ENCODE data around the gene TEAD2. TPM values are rescaled to one million over a fixed set of nuclear protein-coding genes. Genes with fewer than 3 reads are reported as not detected.

Gene TEAD2
- 10 to 100 TPM; 41.3 to 48.8 TPM for total RNA-seq
- polyA plus RNA-seq: 10 to 100 TPM; 17.7 to 43.3 TPM
- long read RNA-seq, donor 1, partial matches to known transcripts: 20 of 30 reads
- long read RNA-seq, donor 1, other reads (novel, unspliced or antisense): 10 of 30 reads
- long read RNA-seq, donor 2, partial matches to known transcripts: 14 of 34 reads
- long read RNA-seq, donor 2, other reads (novel, unspliced or antisense): 17 of 34 reads

GRCh38 chr19:49362048-49362928 is at the start of gene TEAD2:
TSS of gene TEAD2 (minus strand) at chr19:49362416. CDS start at chr19:49360075, 2,341 bp downstream.
- Histone ChIP-seq H3K4me3 (ENCODE audit: low read length in 2 of 2) (peak within 1 kb of the TSS; percentile 8 to 74), H3K27ac (ENCODE audit: low read depth in 1 of 2, low read length in 2 of 2) (peak within 1 kb of the TSS in 1 of 2 donors; percentile 52), H3K27me3 (ENCODE audit: control insufficient read depth in 1 of 2, insufficient read depth in 2 of 2, low read length in 1 of 2) (no peaks in the 10 kb centered on the region), H3K9me3 (ENCODE audit: control insufficient read depth, low read length) (no peaks in the 10 kb centered on the region), H3K36me3 (ENCODE audit: control insufficient read depth in 1 of 2, insufficient read depth in 2 of 2, low read length in 1 of 2) (no peaks in the 10 kb centered on the region), H3K4me1 (ENCODE audit: control insufficient read depth in 1 of 2, insufficient read depth in 2 of 2, low read length in 2 of 2) (no peaks in the 10 kb centered on the region)
- WGBS, 2 donors: 0 to 1% methylated on average over 50 to 52 of the region's 52 CpGs
- DNase-seq: peak; percentile 84 to 93
- intact Hi-C loops (cut with DNase I): loop anchor here in 1 of 2 donors (2.0 kb wide), 1 partner anchor 89 kb away; the partner anchor contains the start of gene PIH1D1
- ATAC-seq (ENCODE audit: low FRiP score): peak; percentile 81

DNA sequence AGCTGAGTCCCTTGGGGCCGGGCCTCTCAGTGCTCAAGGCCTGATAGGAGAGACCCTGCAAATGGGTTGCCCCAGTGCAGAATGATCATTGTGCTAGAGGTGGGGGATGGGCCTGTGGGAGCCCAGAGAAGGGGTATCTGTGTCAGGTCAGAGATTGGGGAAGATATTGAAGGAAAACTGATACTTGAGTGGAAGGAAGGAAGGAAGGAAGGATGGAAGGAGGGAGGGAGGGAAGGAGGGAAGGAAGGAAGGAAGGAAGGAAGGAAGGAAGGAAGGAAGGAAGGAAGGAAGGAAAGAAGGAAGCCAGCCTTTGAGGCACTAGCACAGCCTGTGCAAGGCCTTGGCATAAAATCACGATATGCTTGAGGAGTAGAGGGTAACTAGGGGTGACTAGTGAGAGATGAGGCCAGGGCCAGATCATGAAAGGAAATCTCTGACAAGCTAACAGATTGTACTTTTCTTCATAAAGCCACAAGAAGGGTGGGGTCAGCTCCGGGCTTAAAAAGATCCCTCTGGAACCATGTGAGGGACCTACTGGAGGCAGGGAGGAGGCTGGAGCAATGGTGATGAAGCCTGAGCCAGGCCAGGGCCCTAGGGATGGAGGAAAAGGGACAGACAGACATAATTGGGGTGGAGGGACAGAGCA is 49.6 kb upstream of the TEAD2 start:
- no peak for DNase-seq
- H3K4me3 ChIP-seq (ENCODE audit: low read length in 2 of 2): no peak overlapping the region
- no peaks in the 10 kb centered on the region for H3K27me3 ChIP-seq (ENCODE audit: control insufficient read depth in 1 of 2, insufficient read depth in 2 of 2, low read length in 1 of 2)
- H3K9me3 ChIP-seq (ENCODE audit: control insufficient read depth, low read length): no peaks in the 10 kb centered on the region
- ATAC-seq (ENCODE audit: low FRiP score): no peak
- 80 to 84% methylated on average over 3 of the region's 3 CpGs for WGBS, 2 donors
- no peaks in the 10 kb centered on the region for H3K36me3 ChIP-seq (ENCODE audit: control insufficient read depth in 1 of 2, insufficient read depth in 2 of 2, low read length in 1 of 2)
- no peak overlapping the region for H3K27ac ChIP-seq (ENCODE audit: low read depth in 1 of 2, low read length in 2 of 2)
- intact Hi-C loops (cut with DNase I): no loop called here
- no peaks in the 10 kb centered on the region for H3K4me1 ChIP-seq (ENCODE audit: control insufficient read depth in 1 of 2, insufficient read depth in 2 of 2, low read length in 2 of 2)

- ATAC-seq (ENCODE audit: low FRiP score): no peak
Observed at GRCh38 chr19:49409441-49410029, 47.3 kb upstream of the TEAD2 start.

GRCh38 chr19:49408816-49409440 is 46.7 kb upstream of the TEAD2 start:
- Histone ChIP-seq H3K27me3 (ENCODE audit: control insufficient read depth in 1 of 2, insufficient read depth in 2 of 2, low read length in 1 of 2) (no peaks in the 10 kb centered on the region), H3K36me3 (ENCODE audit: control insufficient read depth in 1 of 2, insufficient read depth in 2 of 2, low read length in 1 of 2) (no peaks in the 10 kb centered on the region), H3K27ac (ENCODE audit: low read depth in 1 of 2, low read length in 2 of 2) (no peak overlapping the region), H3K9me3 (ENCODE audit: control insufficient read depth, low read length) (no peaks in the 10 kb centered on the region), H3K4me1 (ENCODE audit: control insufficient read depth in 1 of 2, insufficient read depth in 2 of 2, low read length in 2 of 2) (no peaks in the 10 kb centered on the region), H3K4me3 (ENCODE audit: low read length in 2 of 2) (no peak overlapping the region)
- DNase-seq: no peak
- 76 to 82% methylated on average over 8 of the region's 8 CpGs for WGBS, 2 donors
- intact Hi-C loops (cut with DNase I): no loop called here
- peak; percentile 17 for ATAC-seq (ENCODE audit: low FRiP score)

More at GRCh38 chr19:49409441-49410029, 47.3 kb upstream of the TEAD2 start:
- H3K36me3 ChIP-seq (ENCODE audit: control insufficient read depth in 1 of 2, insufficient read depth in 2 of 2, low read length in 1 of 2): no peaks in the 10 kb centered on the region
- H3K4me1 ChIP-seq (ENCODE audit: control insufficient read depth in 1 of 2, insufficient read depth in 2 of 2, low read length in 2 of 2): no peaks in the 10 kb centered on the region
- H3K9me3 ChIP-seq (ENCODE audit: control insufficient read depth, low read length): no peaks in the 10 kb centered on the region
- no peaks in the 10 kb centered on the region for H3K27me3 ChIP-seq (ENCODE audit: control insufficient read depth in 1 of 2, insufficient read depth in 2 of 2, low read length in 1 of 2)
- no peak for DNase-seq
- intact Hi-C loops (cut with DNase I): no loop called here
- no peak overlapping the region for H3K4me3 ChIP-seq (ENCODE audit: low read length in 2 of 2)
- no peak overlapping the region for H3K27ac ChIP-seq (ENCODE audit: low read depth in 1 of 2, low read length in 2 of 2)
- 79 to 84% methylated on average over 5 of the region's 5 CpGs for WGBS, 2 donors

DNA sequence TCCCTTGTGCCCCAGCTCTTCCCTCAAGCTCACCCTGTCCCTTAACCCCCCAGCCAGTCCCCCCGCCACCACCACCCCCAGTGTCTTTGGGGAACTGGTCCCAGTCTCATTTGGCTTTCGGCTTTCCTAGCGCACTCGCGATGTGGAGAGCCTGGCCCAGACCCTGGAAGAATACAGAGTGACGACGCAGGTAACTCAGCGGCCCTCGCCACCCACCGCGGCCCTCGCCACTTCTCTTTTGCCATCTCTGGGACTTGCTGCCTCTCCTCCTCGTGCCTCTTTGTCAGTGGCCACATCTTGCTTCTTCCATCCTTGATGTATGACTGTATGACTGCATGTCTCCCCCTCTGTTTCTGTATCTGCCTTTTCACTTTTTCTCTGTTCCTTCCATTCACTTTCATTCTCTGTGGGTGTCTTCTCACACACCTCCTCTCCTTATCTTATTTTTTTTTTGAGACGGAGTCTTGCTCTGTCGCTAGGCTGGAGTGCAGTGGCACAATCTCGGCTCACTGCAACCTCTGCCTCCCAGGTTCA is 45.3 kb upstream of the TEAD2 start:
- Histone ChIP-seq H3K9me3 (ENCODE audit: control insufficient read depth, low read length) (no peaks in the 10 kb centered on the region), H3K4me3 (ENCODE audit: low read length in 2 of 2) (no peak overlapping the region), H3K4me1 (ENCODE audit: control insufficient read depth in 1 of 2, insufficient read depth in 2 of 2, low read length in 2 of 2) (no peaks in the 10 kb centered on the region), H3K27ac (ENCODE audit: low read depth in 1 of 2, low read length in 2 of 2) (no peak overlapping the region), H3K36me3 (ENCODE audit: control insufficient read depth in 1 of 2, insufficient read depth in 2 of 2, low read length in 1 of 2) (no peaks in the 10 kb centered on the region), H3K27me3 (ENCODE audit: control insufficient read depth in 1 of 2, insufficient read depth in 2 of 2, low read length in 1 of 2) (no peaks in the 10 kb centered on the region)
- intact Hi-C loops (cut with DNase I): no loop called here
- no peak for ATAC-seq (ENCODE audit: low FRiP score)
- DNase-seq: no peak
- WGBS, 2 donors: 87 to 89% methylated on average over 14 to 16 of the region's 16 CpGs

- WGBS, 2 donors: 72 to 83% methylated on average over 7 of the region's 7 CpGs
- no peak overlapping the region for H3K4me3 ChIP-seq (ENCODE audit: low read length in 2 of 2)
- no peaks in the 10 kb centered on the region for H3K27me3 ChIP-seq (ENCODE audit: control insufficient read depth in 1 of 2, insufficient read depth in 2 of 2, low read length in 1 of 2)
- DNase-seq (no peak), ATAC-seq (ENCODE audit: low FRiP score) (no peak)
- no peak overlapping the region for H3K27ac ChIP-seq (ENCODE audit: low read depth in 1 of 2, low read length in 2 of 2)
- H3K36me3 ChIP-seq (ENCODE audit: control insufficient read depth in 1 of 2, insufficient read depth in 2 of 2, low read length in 1 of 2): no peaks in the 10 kb centered on the region
- H3K9me3 ChIP-seq (ENCODE audit: control insufficient read depth, low read length): no peaks in the 10 kb centered on the region
- H3K4me1 ChIP-seq (ENCODE audit: control insufficient read depth in 1 of 2, insufficient read depth in 2 of 2, low read length in 2 of 2): no peaks in the 10 kb centered on the region
- intact Hi-C loops (cut with DNase I): no loop called here
Observed at GRCh38 chr19:49407079-49407478, 44.9 kb upstream of the TEAD2 start.

GRCh38 chr19:49403404-49404187 is 41.4 kb upstream of the TEAD2 start:
- DNase-seq: no peak
- Histone ChIP-seq H3K27me3 (ENCODE audit: control insufficient read depth in 1 of 2, insufficient read depth in 2 of 2, low read length in 1 of 2) (no peaks in the 10 kb centered on the region), H3K4me3 (ENCODE audit: low read length in 2 of 2) (no peak overlapping the region), H3K4me1 (ENCODE audit: control insufficient read depth in 1 of 2, insufficient read depth in 2 of 2, low read length in 2 of 2) (no peaks in the 10 kb centered on the region), H3K36me3 (ENCODE audit: control insufficient read depth in 1 of 2, insufficient read depth in 2 of 2, low read length in 1 of 2) (no peaks in the 10 kb centered on the region), H3K9me3 (ENCODE audit: control insufficient read depth, low read length) (no peaks in the 10 kb centered on the region), H3K27ac (ENCODE audit: low read depth in 1 of 2, low read length in 2 of 2) (no peak overlapping the region)
- intact Hi-C loops (cut with DNase I): no loop called here
- 65 to 68% methylated on average over 7 of the region's 7 CpGs for WGBS, 2 donors
- ATAC-seq (ENCODE audit: low FRiP score): no peak

All from aorta (tissue), 5 donors.